Keratinocyte (primary cell): Measurements from ENCODE around the gene C1R. TPM values are rescaled to one million over a fixed set of nuclear protein-coding genes. Genes with fewer than 3 reads are reported as not detected.

ENCODE experiments used
- DNase-seq: peaks from one replicate; pipeline ENCODE4 v3.0.0-alpha.2; 2011; ENCODE audit warnings: low read depth, missing footprints, low spot score
- FAIRE-seq: peaks from 2 replicates; lab custom pipeline; 2011; peaks lifted over from hg19 to GRCh38; lab: Jason Lieb, UNC
- H2AFZ ChIP-seq: 2 replicates; pipeline ENCODE4 v1.6.0; 2012; ENCODE audit warnings: low read length, control low read depth, inconsistent platforms; ENCODE audit not compliant: control insufficient read depth
- H3K27ac ChIP-seq: 2 replicates; pipeline ENCODE4 v1.5.1; 2011; ENCODE audit warnings: low read length; ENCODE audit not compliant: control insufficient read depth, insufficient read depth
- H3K27me3 ChIP-seq: 3 replicates; pipeline ENCODE4 v1.6.0; 2011; ENCODE audit warnings: low read length; ENCODE audit not compliant: control insufficient read depth, insufficient read depth; ENCODE audit errors: extremely low read depth
- H3K36me3 ChIP-seq, 2 experiments: 2 replicates in 1 of 2; 3 replicates in 1 of 2; pipeline ENCODE4 v1.5.1; 2011; ENCODE audit warnings: low read length in 2 of 2, mild to moderate bottlenecking in 1 of 2; ENCODE audit not compliant: control insufficient read depth in 2 of 2, insufficient read depth in 2 of 2; ENCODE audit errors: extremely low read depth in 1 of 2
- H3K4me1 ChIP-seq: 3 replicates; pipeline ENCODE4 v1.5.1; 2011; ENCODE audit warnings: low read length; ENCODE audit not compliant: control insufficient read depth, insufficient read depth; ENCODE audit errors: extremely low read depth
- H3K4me2 ChIP-seq: 3 replicates; pipeline ENCODE4 v1.6.0; 2011; ENCODE audit warnings: low read depth, low read length; ENCODE audit not compliant: control insufficient read depth, insufficient read depth; ENCODE audit errors: extremely low read depth
- H3K4me3 ChIP-seq, 3 experiments: fragments of 200-600 bp in 1 of 3; sonication (generic) in 1 of 3; 2 replicates in 2 of 3; 3 replicates in 1 of 3; pipeline ENCODE4 v1.5.1; 2011 to 2016; ENCODE audit warnings: low read length in 3 of 3, mild to moderate bottlenecking in 3 of 3, control low read depth in 2 of 3, inconsistent platforms in 1 of 3, low read depth in 1 of 3, mixed read lengths in 1 of 3, mixed run types in 1 of 3, moderate library complexity in 1 of 3; ENCODE audit not compliant: control insufficient read depth in 2 of 3, insufficient read depth in 2 of 3; ENCODE audit errors: extremely low read depth in 1 of 3
- H3K79me2 ChIP-seq: 2 replicates; pipeline ENCODE4 v1.6.0; 2012; ENCODE audit warnings: low read length; ENCODE audit not compliant: control insufficient read depth, insufficient read depth
- H3K9ac ChIP-seq: 3 replicates; pipeline ENCODE4 v1.6.0; 2011; ENCODE audit warnings: low read length; ENCODE audit not compliant: control insufficient read depth, insufficient read depth; ENCODE audit errors: extremely low read depth
- H3K9me1 ChIP-seq: 3 replicates; pipeline ENCODE4 v1.6.0; 2011; ENCODE audit warnings: low read length; ENCODE audit not compliant: control insufficient read depth, insufficient read depth; ENCODE audit errors: extremely low read depth
- H3K9me3 ChIP-seq: 2 replicates; pipeline ENCODE4 v1.5.1; 2012; ENCODE audit warnings: low read depth, low read length; ENCODE audit not compliant: control insufficient read depth
- H4K20me1 ChIP-seq: 3 replicates; pipeline ENCODE4 v1.6.0; 2011; ENCODE audit warnings: low read length; ENCODE audit not compliant: control insufficient read depth, insufficient read depth; ENCODE audit errors: extremely low read depth
- EZH2 ChIP-seq: IDR thresholded peaks from one replicate; pipeline ENCODE4 v1.6.1; 2012; ENCODE audit warnings: inconsistent platforms, mild to moderate bottlenecking, low read length, moderate library complexity
- dilution Hi-C: fragments of 300-500 bp; cut with MboI; formaldehyde crosslinking; loops from one replicate; pipeline ENCODE4 v1.7.0; 2020; ENCODE audit warnings: low sequenced_read_pairs; ENCODE audit not compliant: extremely low pct_ligation_motif_present
- polyA plus RNA-seq, 5 experiments: library from polyadenylated mRNA; depleted of rRNA in 3 of 5; stranded (reverse) in 3 of 5; stranded (forward) in 1 of 5; unstranded in 1 of 5; fragments of >200 nt; gene quantifications; 1 replicate in 1 of 5; 2 replicates in 3 of 5; 3 replicates in 1 of 5; pipeline versions ENCODE4 v1.2.1 to v1.2.3, GENCODE V29; 2011 to 2012; ENCODE audit warnings: missing spikeins in 2 of 5, low read depth in 1 of 5, low replicate concordance in 1 of 5
- TF ChIP-seq, protein P1 (sequence below), 3 experiments: IDR thresholded peaks in 1 of 3; conservative IDR thresholded peaks in 1 of 3; optimal IDR thresholded peaks in 1 of 3; 2 replicates in 2 of 3; 3 replicates in 1 of 3; pipeline versions ENCODE3 to v1.5.1; 2011; ENCODE audit warnings: low read length in 3 of 3, mild to moderate bottlenecking in 3 of 3, moderate library complexity in 2 of 3, control low read depth in 1 of 3, inconsistent platforms in 1 of 3; ENCODE audit not compliant: insufficient read depth in 2 of 3; ENCODE audit errors: extremely low read depth in 1 of 3

Gene C1R
- polyA plus RNA-seq, 1 donor (not counting 4 experiments of a cell fraction or from before 2014, with no cell fraction given): 2.8 TPM

DNA sequence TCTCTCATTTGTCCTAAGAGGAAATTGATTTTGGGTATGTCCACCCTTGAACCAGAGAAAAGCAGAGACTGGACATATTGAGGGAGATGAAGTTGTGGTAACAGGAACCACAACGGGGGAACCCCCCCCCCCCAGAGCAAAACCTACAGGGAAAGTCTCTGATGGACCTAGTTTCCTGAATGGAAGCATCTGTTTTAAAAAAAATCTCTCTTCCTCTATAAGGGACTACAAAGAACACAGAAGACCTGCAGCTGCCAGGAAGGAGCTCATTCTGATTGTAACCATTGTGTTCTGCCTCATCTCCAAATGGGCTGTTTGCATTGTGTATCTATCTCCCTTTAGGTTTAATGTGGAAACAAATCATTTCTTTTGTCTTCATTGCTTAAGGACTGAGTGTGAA is 18.3 kb downstream of the C1R start:
- Histone ChIP-seq H3K4me1 (peaks cover 8% of the 10 kb centered on the region), H3K4me2 (no peak overlapping the region), H3K9me3 (no peaks in the 10 kb centered on the region), H3K27me3 (no peaks in the 10 kb centered on the region), H2AFZ (no peak overlapping the region), H3K27ac (no peak overlapping the region), H3K9ac (no peak overlapping the region), H3K79me2 (no peaks in the 10 kb centered on the region), H4K20me1 (no peaks in the 10 kb centered on the region), H3K36me3 (no peaks in the 10 kb centered on the region), H3K4me3 (no peak overlapping the region), H3K9me1 (peaks cover under 1% of the 10 kb centered on the region)
- DNase-seq: no peak
- TF ChIP-seq, protein P1, sequence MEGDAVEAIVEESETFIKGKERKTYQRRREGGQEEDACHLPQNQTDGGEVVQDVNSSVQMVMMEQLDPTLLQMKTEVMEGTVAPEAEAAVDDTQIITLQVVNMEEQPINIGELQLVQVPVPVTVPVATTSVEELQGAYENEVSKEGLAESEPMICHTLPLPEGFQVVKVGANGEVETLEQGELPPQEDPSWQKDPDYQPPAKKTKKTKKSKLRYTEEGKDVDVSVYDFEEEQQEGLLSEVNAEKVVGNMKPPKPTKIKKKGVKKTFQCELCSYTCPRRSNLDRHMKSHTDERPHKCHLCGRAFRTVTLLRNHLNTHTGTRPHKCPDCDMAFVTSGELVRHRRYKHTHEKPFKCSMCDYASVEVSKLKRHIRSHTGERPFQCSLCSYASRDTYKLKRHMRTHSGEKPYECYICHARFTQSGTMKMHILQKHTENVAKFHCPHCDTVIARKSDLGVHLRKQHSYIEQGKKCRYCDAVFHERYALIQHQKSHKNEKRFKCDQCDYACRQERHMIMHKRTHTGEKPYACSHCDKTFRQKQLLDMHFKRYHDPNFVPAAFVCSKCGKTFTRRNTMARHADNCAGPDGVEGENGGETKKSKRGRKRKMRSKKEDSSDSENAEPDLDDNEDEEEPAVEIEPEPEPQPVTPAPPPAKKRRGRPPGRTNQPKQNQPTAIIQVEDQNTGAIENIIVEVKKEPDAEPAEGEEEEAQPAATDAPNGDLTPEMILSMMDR (optimal IDR thresholded peaks at IDR 0.05 in 1 of 3, IDR thresholded peaks at IDR 0.05 in 1 of 3, conservative IDR thresholded peaks at IDR 0.05 in 1 of 3; ENCODE audit: extremely low read depth in 1 of 3, insufficient read depth in 2 of 3, low read length in 3 of 3): no peak
- TF ChIP-seq EZH2: no peak
- dilution Hi-C loops: no loop called here
- FAIRE-seq: no peak

- no peak overlapping the region for H3K27ac ChIP-seq
- no peaks in the 10 kb centered on the region for H3K36me3 ChIP-seq
- no peak overlapping the region for H3K4me3 ChIP-seq
- no peak overlapping the region for H2AFZ ChIP-seq
- no peak overlapping the region for H3K9ac ChIP-seq
- no peaks in the 10 kb centered on the region for H3K9me3 ChIP-seq
- no peaks in the 10 kb centered on the region for H3K79me2 ChIP-seq
- H3K4me2 ChIP-seq: no peak overlapping the region
- no peak for FAIRE-seq
- peaks cover 13% of the 10 kb centered on the region for H3K4me1 ChIP-seq
- DNase-seq: no peak
- TF ChIP-seq, protein P1 (optimal IDR thresholded peaks at IDR 0.05 in 1 of 3, IDR thresholded peaks at IDR 0.05 in 1 of 3, conservative IDR thresholded peaks at IDR 0.05 in 1 of 3; ENCODE audit: extremely low read depth in 1 of 3, insufficient read depth in 2 of 3, low read length in 3 of 3): no peak
- no peak for TF ChIP-seq EZH2
- dilution Hi-C loops: no loop called here
- no peaks in the 10 kb centered on the region for H4K20me1 ChIP-seq
- no peaks in the 10 kb centered on the region for H3K27me3 ChIP-seq
- H3K9me1 ChIP-seq: peaks cover 2% of the 10 kb centered on the region
Observed at GRCh38 chr12:7072554-7072953, 19.7 kb downstream of the C1R start.
